Stomach (tissue), 9 donors: ENCODE measurements around the gene SAPCD2. TPM values are rescaled to one million over a fixed set of nuclear protein-coding genes. Genes with fewer than 3 reads are reported as not detected.

Source experiments
- DNase-seq, 2 donors: peaks; one replicate each; pipeline versions ENCODE4 v3.0.0 to v3.0.0-alpha.2; 2013 to 2019
- H3K27ac ChIP-seq, 5 donors: fragments of 200-600 bp in 4 of 5; sonication (generic) in 4 of 5; one replicate each; pipeline ENCODE4 v1.5.1; 2013 to 2019; ENCODE audit warnings: mild to moderate bottlenecking in 1 of 5, moderate library complexity in 1 of 5
- H3K27me3 ChIP-seq, 3 donors: fragments of 200-600 bp; sonication (generic); one replicate each; pipeline ENCODE4 v1.5.1; 2017 to 2019; ENCODE audit warnings: mixed run types in 1 of 3
- H3K36me3 ChIP-seq, 4 donors: fragments of 200-600 bp; sonication (generic); 1 replicate in 3 of 4; 2 replicates in 1 of 4; pipeline ENCODE4 v1.5.1; 2016 to 2019
- H3K4me1 ChIP-seq, 4 donors: fragments of 200-600 bp; sonication (generic); one replicate each; pipeline ENCODE4 v1.5.1; 2016 to 2019
- H3K4me3 ChIP-seq, 4 donors: fragments of 200-600 bp; sonication (generic) in 3 of 4; one replicate each; pipeline ENCODE4 v1.5.1; 2016 to 2019; ENCODE audit warnings: mild to moderate bottlenecking in 1 of 4
- H3K9me3 ChIP-seq, 4 donors: fragments of 200-600 bp; sonication (generic); one replicate each; pipeline ENCODE4 v1.5.1; 2016 to 2019
- EP300 ChIP-seq: sonication (generic); formaldehyde crosslinking; IDR thresholded peaks from one replicate; pipeline ENCODE4 v1.6.1; 2017; ENCODE audit warnings: antibody characterized with exemption
- POLR2A ChIP-seq, 4 donors: fragments of 450-650 bp; IDR thresholded peaks; one replicate each; pipeline ENCODE4 v1.6.1; 2016; ENCODE audit warnings: antibody characterized with exemption in 4 of 4, control low read depth in 2 of 4, mild to moderate bottlenecking in 1 of 4, moderate library complexity in 1 of 4
- POLR2AphosphoS5 ChIP-seq, 3 donors: sonication (generic); formaldehyde crosslinking; IDR thresholded peaks; one replicate each; pipeline ENCODE4 v1.6.1; 2016; ENCODE audit warnings: antibody characterized with exemption in 3 of 3
- WGBS, 5 donors: extraction: QIAGEN DNeasy Blood & Tissue Kit in 3 of 5; methylation state at CpG; one replicate each; pipeline versions ENCODE4 v1.1.5 to v1.1.7; 2013 to 2018; 5-methylcytosine and 5-hydroxymethylcytosine counted together
- intact Hi-C: fragments of 100-400 bp; cut with DNase I; formaldehyde crosslinking; loops from one replicate; pipeline ENCODE4 v1.15.1; 2023; ENCODE audit warnings: low total_unique reads
- polyA plus RNA-seq, 3 donors: library from polyadenylated mRNA; stranded (reverse); fragments of 200-250 nt; gene quantifications; one replicate each; pipeline ENCODE4 v1.2.3, GENCODE V29; 2013
- total RNA-seq, 5 donors: library from RNA; depleted of rRNA; stranded (reverse); fragments of >200 nt; gene quantifications; one replicate each; pipeline versions ENCODE4 v1.1.0 to v1.2.3, GENCODE V29; 2014 to 2016
- TF ChIP-seq, protein P1 (sequence below), 7 experiments: fragments of 450-650 bp in 4 of 7; fragments of 200-600 bp in 3 of 7; sonication (generic) in 3 of 7; IDR thresholded peaks; one replicate each; pipeline ENCODE4 v1.5.1; 2016 to 2019; ENCODE audit warnings: antibody characterized with exemption in 7 of 7, control low read depth in 2 of 7, mild to moderate bottlenecking in 1 of 7
- donor health status: healthy with polysubstance abuse.
- donor health status: Bipolar disorder and iron deficiency.
- donor health status: healthy.

SAPCD2 gene
- total and polyA plus RNA-seq, 8 donors = 1.7 to 84.9 (median 3.8) TPM; not detected in 1

- peaks cover 21 to 96% (median 88%) of the 10 kb centered on the region in 4 donors for H3K36me3 ChIP-seq
- 95 to 100% (median 97%) methylated on average over 14 to 25 of the region's 25 CpGs for WGBS, 5 donors
- TF ChIP-seq, protein P1, sequence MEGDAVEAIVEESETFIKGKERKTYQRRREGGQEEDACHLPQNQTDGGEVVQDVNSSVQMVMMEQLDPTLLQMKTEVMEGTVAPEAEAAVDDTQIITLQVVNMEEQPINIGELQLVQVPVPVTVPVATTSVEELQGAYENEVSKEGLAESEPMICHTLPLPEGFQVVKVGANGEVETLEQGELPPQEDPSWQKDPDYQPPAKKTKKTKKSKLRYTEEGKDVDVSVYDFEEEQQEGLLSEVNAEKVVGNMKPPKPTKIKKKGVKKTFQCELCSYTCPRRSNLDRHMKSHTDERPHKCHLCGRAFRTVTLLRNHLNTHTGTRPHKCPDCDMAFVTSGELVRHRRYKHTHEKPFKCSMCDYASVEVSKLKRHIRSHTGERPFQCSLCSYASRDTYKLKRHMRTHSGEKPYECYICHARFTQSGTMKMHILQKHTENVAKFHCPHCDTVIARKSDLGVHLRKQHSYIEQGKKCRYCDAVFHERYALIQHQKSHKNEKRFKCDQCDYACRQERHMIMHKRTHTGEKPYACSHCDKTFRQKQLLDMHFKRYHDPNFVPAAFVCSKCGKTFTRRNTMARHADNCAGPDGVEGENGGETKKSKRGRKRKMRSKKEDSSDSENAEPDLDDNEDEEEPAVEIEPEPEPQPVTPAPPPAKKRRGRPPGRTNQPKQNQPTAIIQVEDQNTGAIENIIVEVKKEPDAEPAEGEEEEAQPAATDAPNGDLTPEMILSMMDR (IDR thresholded peaks at IDR 0.05) = no peak
- TF ChIP-seq POLR2AphosphoS5 (IDR thresholded peaks at IDR 0.05) (no peak), EP300 (no peak), POLR2A (IDR thresholded peaks at IDR 0.05) (no peak)
Measured at GRCh38 chr9:137015540-137015930, 54.8 kb downstream of the SAPCD2 start.

GRCh38 chr9:137014776-137015539 is 55.4 kb downstream of the SAPCD2 start:
- no peaks in the 10 kb centered on the region for H3K9me3 ChIP-seq
- no peak for DNase-seq
- peaks cover 18 to 96% (median 88%) of the 10 kb centered on the region in 4 donors for H3K36me3 ChIP-seq
- H3K27ac ChIP-seq = no peak overlapping the region
- no peaks in the 10 kb centered on the region for H3K4me1 ChIP-seq
- H3K4me3 ChIP-seq = no peak overlapping the region
- 95 to 98% (median 97%) methylated on average over 11 to 36 of the region's 36 CpGs for WGBS, 5 donors
- no peak for TF ChIP-seq EP300
- TF ChIP-seq POLR2A (IDR thresholded peaks at IDR 0.05) = no peak
- TF ChIP-seq, protein P1 (IDR thresholded peaks at IDR 0.05) = no peak
- no peak for TF ChIP-seq POLR2AphosphoS5 (IDR thresholded peaks at IDR 0.05)
- intact Hi-C loops = no loop called here
- H3K27me3 ChIP-seq = no peaks in the 10 kb centered on the region

More at GRCh38 chr9:137015540-137015930, 54.8 kb downstream of the SAPCD2 start:
- no peak overlapping the region for H3K27ac ChIP-seq
- no peaks in the 10 kb centered on the region for H3K9me3 ChIP-seq
- intact Hi-C loops = no loop called here
- DNase-seq = no peak
- no peaks in the 10 kb centered on the region for H3K27me3 ChIP-seq
- no peak overlapping the region for H3K4me3 ChIP-seq
- H3K4me1 ChIP-seq = no peaks in the 10 kb centered on the region

DNA sequence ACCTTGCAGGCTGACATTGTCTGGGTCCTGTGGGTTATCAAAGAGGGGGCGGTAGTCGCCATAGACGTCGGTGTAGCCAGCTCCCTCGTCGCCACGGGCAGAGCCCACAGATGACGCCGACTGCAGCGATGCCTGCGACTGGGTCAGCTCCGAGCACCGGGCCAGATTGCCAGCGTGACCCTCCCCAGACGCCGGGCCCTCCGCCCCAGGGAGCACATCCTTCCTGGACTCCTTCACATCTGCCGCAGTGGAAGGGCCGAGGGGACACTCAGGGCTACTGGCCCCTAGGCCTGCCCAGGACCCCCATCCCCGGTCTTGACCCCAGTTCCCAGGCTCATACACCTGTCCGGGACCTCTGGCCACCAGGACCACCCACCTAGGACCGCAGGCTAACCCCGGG is 56.2 kb downstream of the SAPCD2 start:
- no peak overlapping the region for H3K27ac ChIP-seq
- intact Hi-C loops = no loop called here
- H3K9me3 ChIP-seq = no peaks in the 10 kb centered on the region
- no peaks in the 10 kb centered on the region for H3K27me3 ChIP-seq
- H3K36me3 ChIP-seq = peaks cover 18 to 97% (median 95%) of the 10 kb centered on the region in 4 donors
- TF ChIP-seq, protein P1 (IDR thresholded peaks at IDR 0.05) = no peak
- TF ChIP-seq EP300 = no peak
- TF ChIP-seq POLR2AphosphoS5 (IDR thresholded peaks at IDR 0.05) = no peak
- no peak for TF ChIP-seq POLR2A (IDR thresholded peaks at IDR 0.05)
- no peak overlapping the region for H3K4me3 ChIP-seq
- WGBS, 5 donors = 88 to 92% (median 89%) methylated on average over 8 to 23 of the region's 23 CpGs
- no peak for DNase-seq
- no peaks in the 10 kb centered on the region for H3K4me1 ChIP-seq

DNA sequence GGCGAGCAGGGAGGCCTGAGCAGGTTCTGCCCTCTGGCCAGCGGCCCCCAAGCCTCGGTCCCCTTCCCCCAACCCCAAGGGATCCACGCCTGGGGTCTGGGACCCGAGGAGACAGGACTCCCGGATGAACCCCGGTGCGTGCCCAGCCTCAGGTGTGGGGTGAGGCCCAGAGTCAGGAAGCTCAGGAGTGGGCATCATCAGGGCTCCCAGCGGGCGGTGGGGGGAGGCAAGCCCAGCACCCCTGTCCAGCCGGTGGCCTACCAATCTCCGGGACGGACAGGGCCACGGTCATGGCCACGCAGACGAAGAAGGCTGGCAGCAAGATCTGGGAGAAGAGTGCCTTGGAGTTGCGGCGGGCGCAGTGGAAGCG is 56.8 kb downstream of the SAPCD2 start:
- Histone ChIP-seq H3K27ac (no peak overlapping the region), H3K4me1 (no peaks in the 10 kb centered on the region), H3K27me3 (no peaks in the 10 kb centered on the region), H3K4me3 (no peak overlapping the region), H3K36me3 (peaks cover 14 to 98% (median 93%) of the 10 kb centered on the region in 4 donors), H3K9me3 (no peaks in the 10 kb centered on the region)
- no peak for DNase-seq
- intact Hi-C loops = no loop called here
- TF ChIP-seq POLR2A (IDR thresholded peaks at IDR 0.05) = no peak
- no peak for TF ChIP-seq POLR2AphosphoS5 (IDR thresholded peaks at IDR 0.05)
- TF ChIP-seq, protein P1 (IDR thresholded peaks at IDR 0.05) = no peak
- no peak for TF ChIP-seq EP300
- 90 to 97% (median 95%) methylated on average over 9 to 20 of the region's 20 CpGs for WGBS, 5 donors
